Non-pigmented ciliary epithelial cell (primary cell): ENCODE measurements around the gene BMP10.
A peak's percentile ranks its signal among the peaks of the same experiment; 100 is the strongest.

Source experiments
- DNase-seq: peaks from one replicate; pipeline ENCODE4 v3.0.0-alpha.2; 2010; ENCODE audit warnings: low read depth

BMP10 gene

DNA sequence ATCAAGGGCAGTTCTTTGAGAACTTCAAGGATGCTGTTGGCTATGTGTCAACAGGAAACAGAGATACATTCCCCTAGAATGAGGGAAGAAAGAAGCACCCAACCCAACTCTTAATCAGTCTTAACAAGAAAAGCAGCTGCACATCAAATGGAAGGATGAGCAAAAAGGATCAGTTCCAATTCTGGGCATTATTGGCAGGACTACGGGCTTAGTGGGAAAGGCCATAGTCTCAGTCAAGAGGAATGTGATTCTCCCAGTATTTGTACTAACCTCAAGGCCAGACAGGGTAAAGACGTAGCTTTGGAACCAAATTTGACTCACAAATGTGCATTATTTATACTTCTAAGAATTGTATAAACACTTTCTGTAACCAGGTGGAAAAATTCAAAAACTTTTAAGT, 18.2 kb downstream of the BMP10 start:
- DNase-seq = no peak

DNA sequence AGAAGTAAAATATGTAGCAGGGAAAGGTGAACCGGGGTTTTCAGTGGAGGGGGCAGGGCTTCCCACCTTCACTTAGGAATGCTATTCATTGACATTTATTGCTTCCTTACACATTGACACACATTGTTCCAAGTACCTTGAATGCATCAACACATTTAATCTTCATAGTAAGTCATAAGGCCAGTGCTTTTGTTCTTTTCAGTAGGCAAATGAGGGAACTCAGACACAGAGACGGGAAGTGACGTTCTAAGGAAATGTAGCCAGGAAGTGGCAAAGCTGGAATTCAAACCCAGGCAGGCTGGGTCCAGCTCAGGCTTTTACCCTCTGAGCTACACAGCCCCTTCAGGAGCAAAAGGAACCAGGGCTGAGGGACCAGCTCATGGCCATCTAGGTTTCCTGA, 20.7 kb downstream of the BMP10 start:
- DNase-seq = no peak

DNA sequence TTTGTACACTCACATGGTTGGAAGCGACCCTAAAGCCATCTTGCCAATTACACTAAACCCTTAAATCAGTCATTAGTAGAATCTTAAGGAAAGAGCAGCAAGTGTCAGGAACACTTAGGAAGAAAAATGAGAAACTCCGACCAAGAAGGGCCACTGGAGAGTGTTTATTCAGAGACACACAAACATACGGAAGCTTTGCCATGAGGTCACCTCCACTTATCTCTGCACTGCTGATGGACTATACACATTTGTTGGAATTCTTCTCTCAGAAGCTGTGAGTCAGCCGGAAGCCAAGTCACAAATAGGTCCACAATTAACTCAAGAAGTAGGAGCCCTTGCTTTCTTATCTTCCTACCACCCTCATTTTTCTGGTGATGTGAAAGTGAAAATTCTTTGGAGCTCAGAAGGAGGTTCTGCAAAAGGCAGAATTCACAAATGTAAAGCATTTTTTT, 21.6 kb downstream of the BMP10 start:
- DNase-seq = no peak

DNA sequence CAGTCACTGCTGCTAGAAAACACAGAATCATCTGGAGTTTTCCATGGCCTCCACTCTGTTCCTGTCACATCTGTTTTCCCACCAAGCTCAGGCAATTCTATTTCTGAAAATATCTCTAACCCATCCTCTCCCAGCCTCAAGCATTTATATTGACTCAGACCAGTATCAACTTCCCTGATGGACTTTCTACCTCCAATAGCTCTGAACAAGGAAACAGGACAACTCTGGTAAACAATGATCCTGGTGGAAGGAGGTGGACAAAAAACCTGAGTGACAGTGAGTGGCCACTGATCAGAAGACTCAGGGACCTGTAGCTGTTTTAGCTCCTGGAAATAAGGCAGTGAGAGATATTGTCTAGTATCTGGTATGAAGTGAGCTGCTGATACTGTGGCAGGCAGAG, 23.4 kb downstream of the BMP10 start:
- DNase-seq = no peak

DNA sequence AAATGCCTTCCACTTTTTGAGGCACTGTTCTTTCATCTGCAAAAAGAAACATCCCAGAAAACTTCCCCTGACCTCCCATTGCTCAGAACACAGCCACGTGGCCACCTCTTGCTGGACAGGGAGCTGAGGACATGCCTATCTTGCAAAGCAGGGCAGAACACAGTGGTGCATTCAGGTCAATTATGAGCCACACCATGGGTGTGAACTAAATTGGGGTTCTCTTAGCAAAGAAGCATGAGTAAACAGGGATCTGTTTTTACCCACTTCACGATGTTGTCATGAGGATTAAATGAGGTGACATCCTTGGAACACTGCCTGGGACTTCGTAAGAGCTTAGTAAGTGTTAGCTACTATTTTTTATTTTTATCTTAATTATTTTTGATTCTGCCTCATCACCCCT, 25.1 kb downstream of the BMP10 start:
- no peak for DNase-seq

DNA sequence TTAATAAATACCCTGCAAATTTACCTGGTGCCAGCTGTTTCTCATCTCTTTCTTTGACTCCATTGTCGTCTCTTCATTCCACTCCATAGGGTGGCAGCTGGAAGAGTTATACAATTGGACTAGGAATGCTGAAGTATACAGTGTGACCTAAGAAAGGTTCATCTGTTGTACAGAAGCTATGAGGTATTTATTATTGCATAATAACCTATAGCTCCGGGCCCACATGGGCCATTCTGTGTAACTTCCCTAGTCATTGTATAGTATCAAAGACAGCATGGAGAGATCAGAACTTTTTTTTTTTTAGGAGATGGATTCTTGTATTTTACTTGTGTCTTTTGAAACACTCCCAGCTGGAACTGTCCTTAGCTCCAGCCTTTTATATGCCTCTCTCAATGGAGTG, 26.2 kb downstream of the BMP10 start:
- DNase-seq = no peak

DNA sequence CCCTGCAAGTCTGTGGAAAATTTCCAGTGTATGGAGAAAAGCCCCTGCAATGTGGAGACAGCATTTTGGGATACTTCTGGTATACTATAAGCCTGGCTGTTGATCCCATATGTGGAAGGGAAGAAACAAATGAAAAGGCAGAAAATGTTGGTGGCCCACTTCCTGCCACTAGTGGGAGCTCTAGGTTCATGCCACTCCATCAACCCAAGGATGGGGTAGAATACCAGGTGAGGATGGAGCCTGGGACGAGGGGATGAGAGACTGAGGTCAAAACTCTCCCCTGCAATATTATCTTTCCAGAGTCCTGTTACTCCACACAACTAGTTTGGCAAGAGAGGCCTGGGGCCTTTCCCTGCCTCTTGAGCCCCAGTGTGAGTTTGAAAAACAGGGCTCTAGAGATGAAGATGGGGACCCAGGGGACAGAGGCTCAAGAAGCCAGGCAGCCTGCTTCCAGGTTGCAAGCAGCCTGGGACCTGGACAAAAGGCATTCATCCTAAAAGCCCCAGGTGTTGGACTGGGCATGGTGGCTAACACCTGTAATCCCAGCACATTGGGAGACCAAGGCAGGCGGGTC, 31.9 kb downstream of the BMP10 start:
- DNase-seq = no peak

DNA sequence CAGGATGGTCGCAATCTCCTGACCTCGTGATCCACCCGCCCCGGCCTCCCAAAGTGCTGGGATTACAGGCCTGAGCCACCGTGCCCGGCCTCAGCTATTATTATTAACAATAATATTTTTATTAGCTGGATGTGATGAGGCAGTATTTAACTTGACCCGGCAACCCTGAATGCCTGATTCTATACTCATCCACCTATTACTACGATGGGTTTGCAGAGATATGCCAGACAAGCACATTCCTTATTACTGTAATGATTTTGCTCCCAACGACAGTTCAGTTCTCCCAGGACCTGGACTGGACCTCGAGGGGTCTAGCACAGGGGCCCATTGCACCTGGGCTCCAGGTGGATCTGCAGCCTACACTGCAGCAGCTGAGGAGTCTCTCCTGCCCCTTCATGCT, 32.6 kb downstream of the BMP10 start:
- DNase-seq = no peak

DNA sequence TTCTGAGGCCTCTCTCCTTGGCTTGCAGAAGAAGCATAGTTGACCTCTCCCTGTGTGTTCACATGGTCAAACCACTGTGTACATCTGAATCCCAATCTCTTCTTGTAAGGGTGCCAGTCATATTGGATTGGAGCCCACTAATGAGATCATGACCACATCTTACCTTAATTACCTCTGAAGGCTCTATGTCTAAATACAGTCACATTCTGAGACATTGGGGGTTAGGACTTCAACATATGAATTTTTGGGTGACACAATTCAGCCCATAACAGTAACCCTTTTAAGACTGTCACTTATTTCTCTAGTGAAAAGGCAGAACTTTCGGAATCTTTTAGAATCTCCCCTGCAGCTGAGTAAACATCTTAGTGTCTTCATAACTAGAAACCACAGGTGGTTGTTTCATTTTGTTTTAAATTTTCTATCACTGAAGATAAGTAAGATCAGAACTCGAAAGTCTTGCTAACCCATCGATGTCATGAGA, 33.3 kb downstream of the BMP10 start:
- no peak for DNase-seq

DNA sequence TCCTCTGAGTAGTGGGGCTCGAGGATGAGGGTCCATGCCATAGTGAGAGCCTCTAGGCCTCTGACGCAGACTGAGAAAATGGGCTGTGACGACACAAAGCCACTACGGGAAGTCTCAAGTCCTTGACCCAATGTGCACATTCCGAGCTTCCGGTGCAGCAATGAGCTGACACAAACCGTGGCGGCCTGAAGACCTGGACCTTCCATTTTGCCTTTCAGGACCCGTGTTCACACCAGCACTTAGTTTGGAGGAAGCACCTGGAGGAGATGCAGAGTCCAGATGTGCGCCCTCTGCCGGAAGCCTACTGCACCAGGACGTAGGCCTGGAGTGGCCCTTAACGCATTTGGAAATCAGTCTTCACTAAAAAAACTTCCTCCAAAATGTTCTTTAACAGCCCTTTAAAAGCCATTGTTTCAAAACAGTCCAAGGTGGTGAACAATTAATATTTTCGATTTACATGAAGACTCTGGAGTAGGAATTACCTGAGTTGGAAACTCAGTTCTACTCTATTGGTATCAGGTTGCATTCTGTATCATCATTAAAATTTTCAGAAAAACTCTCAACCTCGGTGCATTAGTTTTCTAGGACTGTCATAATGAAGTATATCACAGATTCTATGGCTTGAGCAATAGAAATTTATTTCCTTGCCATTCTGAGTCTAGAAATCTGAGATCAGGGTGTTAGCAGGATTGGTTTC, 33.9 kb downstream of the BMP10 start:
- DNase-seq = no peak

DNA sequence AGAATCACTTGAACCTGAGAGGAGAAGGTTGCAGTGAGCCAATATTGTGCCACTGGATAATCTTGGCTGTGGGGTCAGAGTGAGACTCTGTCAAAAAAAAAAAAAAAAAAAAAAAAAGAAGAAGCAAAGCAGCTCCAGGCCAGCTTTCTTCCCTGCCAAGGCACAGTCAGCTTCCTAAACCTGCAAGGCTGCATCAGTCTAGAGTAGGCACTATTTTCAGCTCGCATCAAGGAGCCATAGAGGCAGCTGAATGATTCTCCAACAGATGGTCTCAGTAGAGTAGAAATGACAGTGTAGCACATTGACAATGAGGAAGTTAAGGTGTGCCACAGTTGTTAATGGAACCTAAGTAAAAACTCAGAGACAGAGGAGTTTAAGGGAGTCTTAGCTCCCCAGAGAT, 35.6 kb downstream of the BMP10 start:
- DNase-seq = no peak

DNA sequence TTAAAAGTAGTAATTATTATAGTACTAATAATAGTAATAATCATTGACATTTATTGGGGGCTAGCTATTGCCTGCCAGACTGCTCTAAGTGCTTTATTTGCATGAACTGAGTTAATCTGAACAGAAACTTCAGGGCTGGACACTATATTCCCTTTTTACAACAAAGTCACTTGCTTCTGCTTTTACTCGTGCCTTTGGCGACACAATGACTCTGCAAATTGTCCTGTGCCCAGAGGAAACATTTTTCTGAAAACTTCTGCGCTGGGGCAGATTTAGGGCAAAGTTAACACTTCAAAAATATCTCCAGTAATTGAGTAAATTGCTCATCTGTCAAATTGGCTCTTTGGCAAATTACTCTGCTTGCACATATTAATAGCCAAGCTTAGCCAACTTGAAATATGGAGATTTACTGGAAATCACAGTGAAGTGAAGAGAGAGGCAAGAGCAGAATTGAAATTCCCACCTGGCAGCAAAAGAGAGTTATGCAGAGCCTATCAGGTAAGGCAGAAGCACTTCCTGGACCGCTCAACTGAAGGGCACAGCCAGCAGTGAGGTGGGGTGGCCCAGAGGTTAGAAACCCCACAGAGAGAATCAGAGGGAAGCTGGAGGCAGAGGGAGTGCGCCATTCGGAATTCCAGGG, 36.3 kb downstream of the BMP10 start:
- DNase-seq = no peak

DNA sequence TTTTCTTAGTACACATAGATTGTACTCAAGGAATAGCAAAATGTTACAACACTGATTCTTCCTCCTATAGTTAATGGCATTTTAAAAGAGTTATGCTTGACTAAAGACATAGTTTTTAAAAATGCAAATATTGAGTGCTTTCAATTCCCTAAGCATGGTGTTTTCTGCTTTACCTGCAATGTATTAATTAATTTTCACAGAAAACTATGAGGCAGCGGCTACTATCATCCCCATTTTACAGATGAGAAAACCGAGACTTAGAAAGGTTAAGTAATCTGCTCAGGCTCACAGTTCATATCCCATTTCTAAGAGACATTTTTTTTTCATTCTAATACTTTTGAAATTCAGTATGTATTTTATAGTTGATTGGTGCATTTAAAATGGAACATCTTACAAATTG, 38.0 kb downstream of the BMP10 start:
- DNase-seq = no peak

DNA sequence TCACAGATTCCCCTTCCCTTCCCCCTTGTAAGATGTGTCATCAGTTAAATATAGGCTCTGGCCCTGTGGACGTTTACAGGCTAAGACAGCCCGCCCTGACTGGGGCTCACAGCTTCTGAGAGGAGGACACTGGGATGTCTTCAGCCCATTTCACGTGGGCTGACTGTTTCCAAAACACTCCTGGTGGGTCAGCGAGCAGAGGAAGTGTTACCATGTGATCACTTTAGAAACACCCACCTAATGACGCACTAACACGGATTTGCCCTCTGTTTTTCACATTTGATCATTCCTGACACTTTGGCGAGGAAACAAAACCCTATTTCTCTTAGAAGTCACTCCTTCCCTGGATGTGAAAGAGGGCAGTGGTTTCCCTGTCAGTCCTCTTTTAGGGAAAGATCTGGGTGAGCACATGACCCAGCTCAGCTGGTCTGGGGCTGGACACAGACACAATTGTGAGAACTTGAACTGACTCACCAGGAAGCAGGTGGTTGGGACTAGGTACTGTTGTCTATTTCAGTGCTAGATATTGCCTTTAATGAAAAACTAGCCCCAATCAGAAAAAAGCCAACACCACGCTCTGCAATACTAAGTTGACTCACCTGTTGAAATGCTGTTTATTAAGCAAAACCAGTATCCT, 38.8 kb downstream of the BMP10 start:
- DNase-seq = peak; percentile 46

DNA sequence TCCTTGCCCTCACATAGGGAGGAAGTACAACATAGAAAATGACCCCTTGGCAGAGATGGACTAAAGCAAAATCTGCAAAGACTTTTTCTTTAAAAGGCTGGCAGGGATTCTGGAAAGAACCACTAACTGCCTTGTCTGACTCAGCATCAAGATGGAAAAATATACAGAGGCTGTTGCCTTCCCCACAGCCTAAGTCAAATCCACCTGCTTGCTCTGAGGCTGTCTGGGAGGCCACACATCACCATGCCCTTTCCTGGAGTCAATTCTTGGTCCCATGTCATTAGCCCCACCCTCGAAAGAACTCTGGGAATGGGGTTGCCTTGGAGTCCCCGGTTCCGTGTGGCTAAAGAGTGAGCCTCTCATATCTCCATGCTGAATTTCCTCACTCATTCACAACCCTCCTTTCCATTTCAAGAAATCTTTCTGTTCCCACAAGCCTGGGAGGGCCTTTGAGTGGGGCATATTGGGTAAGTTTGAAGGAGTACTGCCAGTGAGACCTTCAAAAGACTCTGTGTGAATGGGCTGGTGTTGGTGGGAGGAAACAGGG, 39.4 kb downstream of the BMP10 start:
- no peak for DNase-seq

DNA sequence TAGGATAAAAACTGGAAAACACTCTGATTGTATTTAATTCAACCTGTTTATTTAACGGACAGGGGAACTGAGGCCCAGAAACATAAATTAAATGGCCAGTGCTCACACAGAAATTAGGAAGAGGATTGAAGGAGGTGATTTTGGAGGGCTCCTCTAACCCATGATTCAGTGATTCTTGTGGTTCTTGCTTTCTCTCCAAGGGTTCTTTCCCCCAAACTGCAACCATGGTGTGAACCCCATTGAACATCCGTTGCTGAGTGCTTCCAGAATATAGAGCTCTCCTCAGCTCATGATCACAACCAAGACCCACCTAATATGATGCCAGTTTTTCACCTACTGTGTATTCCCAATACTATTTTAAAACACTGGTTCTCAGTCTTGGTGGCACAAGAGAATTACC, 41.4 kb downstream of the BMP10 start:
- no peak for DNase-seq

DNA sequence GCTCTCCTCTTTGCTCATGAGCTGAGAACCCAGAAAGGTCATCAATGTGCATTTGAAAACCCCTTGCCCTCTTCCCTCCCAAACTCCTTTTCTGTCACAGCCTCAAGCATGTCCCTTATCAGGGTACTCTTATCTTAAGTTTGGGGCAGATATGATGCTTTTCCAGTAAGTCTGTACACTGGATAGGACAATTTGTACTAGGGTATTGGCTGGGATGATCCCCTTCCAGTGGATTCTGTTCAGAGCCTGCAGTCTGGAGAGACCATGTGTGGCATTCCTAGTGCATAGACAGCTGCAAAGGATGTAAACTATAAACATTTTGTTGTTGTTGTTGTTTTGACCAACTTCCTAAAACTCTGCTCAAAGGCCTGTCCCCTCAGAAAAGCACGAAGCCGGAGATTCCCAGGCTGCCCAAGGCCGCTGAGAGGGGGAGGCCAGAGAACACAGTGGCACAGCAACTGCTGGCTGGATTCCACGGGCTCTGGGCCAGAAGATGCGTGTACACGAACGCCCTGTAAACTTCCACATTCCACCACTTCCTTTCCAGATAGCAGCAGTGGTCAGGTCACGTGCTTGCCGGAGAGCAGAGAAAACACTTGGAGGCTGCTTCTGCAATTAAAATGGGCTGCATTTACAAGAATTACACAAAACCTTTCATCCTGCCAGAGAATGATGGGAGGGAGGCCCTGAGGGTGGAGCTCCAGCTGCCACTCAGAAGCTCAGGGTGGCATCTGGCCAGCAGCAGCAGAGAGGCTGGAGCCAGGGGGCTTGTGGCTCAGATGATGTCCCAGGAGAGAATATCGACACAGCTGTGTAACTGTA, 42.1 kb downstream of the BMP10 start:
- peak; percentile 83 for DNase-seq

DNA sequence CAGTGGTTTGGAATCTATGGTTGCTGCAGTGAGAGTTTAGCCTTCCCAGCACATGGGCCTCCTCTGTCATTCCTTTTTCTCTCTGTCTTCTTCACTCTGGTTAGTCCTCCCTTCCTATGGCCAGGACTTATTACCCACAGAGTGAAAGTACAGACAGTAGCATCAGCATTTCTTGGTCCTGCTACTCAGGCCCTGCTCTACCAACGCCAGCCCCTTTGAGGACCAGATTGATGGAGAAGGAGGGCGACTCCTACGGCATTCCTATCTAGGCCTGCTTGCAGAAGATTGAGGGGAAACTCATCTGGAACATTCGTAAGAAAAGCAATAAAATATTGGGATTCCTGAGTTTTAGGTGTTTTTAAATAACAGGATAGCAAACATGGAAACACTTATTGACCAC, 43.5 kb downstream of the BMP10 start:
- DNase-seq = no peak

DNA sequence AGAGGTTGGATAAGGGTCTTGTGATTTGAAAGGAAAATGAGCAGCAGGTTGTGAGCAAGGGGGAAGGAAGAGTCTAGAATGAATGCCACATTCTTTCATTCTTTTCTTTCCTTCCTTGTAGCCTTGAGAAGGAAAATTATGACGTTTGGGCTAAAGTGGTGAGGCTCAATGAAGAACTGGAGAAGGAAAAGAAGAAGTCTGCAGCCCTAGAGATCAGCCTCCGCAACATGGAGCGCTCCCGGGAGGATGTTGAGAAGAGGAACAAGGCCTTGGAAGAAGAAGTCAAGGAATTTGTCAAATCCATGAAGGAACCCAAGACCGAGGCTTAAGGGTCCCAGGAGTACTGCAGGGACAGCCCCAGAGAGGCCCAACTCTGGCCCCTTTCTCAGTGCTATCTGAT, 45.3 kb downstream of the BMP10 start:
- no peak for DNase-seq

DNA sequence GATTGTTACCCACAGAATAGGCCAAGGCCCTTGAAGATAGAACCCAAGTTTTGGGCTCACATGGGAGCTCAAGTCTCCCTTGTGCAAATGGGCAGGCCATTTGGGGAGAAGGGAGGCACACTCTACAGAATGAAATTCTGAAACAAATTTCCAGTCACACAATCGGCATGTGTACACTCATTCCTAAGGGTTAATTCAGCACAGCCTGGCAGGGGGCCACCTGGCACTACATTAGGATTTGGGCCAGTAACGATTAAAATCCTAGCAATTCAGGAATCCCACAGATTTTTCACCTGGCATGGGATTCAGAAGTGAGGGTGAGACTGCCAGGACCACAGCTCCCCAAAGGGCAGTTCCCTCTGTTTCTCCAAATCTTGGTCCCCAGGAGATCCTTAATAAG, 46.4 kb downstream of the BMP10 start:
- DNase-seq = no peak

DNA sequence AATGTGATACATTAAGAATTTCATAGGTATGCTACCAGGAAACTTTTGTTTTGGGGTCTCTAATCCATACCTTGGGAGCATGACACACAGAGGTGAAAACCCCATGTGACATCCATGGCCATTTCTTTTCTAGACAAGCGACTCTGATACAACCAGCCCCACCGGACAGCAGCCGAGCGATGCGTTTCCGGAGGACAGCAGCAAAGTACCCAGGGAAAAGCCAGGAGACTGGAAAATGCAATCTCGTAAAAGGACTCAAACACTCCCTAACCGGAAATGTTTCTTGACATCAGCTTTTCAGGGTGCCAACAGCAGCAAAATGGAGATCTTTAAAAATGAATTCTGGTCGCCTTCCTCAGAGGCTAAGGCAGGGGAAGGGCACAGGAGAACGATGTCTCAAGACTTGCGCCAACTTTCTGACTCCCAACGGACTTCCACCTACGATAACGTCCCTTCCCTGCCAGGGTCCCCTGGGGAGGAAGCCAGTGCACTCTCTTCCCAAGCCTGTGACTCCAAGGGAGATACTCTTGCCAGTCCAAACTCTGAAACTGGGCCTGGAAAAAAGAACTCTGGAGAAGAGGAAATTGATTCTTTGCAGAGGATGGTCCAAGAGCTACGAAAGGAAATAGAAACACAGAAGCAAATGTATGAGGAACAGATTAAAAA, 48.9 kb downstream of the BMP10 start:
- DNase-seq = no peak
